Measurements from ENCODE around the gene AZU1. TPM values are rescaled to one million over a fixed set of nuclear protein-coding genes. Genes with fewer than 3 reads are reported as not detected.

The AZU1 gene
- total RNA-seq, 1 donor from 2014 or later: 2.5 TPM

DNA sequence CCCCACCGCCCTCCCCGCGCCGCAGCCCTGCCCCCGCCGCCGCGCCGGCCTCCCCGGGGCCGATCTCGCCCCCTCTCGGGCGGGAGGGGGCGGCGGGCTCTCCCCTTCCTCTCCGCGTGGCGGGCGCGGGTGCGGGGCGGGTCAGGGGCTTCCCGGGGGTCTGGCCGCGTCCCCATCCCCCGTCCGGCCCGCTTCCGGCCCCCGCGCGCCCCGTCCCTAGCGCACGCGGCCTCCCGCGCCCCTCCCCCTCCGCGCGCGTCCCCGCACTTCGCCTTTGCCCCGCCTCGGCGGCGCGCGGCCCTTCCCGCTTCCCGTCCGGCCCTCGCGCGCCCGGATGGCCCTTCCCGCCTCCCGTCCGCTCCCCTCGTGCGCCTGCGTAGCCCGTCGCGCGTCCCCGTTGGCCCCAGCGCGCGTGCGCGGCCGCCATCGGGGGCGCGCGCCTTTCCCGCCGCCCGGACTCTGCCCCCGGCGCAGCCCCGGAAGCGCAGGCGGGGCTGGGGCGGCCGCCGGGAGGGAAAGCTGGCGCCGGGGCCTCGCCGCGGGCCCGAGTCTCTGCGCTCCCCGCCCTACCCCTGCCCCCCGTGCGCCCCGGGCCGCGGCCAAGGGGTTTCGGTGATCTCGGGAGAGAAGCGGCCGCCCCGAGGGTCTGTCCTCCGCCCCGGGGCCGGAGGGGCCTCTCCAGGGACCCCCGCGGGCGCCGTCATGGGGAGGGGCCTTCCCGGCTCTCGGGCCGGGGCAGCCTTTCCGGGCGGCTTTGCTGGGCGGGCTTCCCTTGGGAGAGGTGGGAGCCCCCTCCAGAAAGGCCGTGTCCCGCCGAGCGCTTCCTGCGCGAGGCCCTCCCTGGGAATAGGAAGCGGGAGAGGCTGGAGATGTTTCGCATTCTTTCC lies 29.9 kb upstream of the AZU1 start:
- peak; percentile 97 for DNase-seq

- DNase-seq: no peak
These were observed 29.1 kb upstream of the AZU1 start for GRCh38 chr19:798415-799075.

- peak; percentile 61 for DNase-seq
These were observed 28.4 kb upstream of the AZU1 start for GRCh38 chr19:799076-799881.

- DNase-seq: no peak
These were observed 27.1 kb upstream of the AZU1 start for GRCh38 chr19:800360-801029.

DNA sequence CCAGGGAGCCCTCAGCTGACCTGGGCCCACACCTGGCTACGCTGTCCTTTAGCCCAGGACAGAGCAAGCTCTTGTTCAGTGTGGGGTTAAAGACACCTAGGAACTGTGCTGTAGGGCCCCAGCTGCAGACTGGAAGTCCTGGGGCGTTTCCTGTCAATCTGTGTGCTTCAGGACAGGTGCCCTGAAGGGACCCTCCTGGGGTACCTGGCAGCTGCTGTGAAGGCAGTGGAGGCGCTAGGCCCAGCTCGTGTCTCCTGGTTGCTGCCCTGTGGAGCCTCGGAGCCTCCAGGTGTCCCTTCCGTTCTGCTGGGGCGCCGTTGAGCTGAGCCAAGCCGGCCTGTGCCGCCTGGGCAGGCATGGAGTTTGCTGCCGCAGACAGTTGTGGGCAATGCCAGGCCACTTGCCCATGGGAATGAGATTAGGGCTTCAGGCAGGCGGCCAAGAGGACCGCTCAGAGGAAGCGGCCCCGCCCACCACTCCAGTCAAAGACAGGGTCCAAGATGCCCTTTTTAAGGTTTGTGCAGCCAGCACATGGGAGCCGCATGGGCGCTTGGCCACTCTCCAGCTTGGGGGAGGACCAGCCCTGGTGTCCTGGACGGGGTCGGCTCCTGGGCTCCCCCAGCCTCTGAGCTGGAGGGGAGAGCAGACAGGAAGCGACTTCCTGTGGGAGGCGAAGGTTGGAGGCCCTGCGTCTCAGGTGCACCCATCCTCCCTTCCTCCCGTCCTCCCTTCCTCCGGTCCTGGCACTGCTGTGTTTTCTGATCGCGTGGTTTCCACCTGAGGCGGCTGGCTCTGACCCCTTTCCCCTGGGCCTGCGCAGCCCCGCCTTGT lies 26.4 kb upstream of the AZU1 start:
- DNase-seq: peak; percentile 80

- DNase-seq: peak; percentile 79
These were observed 25.7 kb upstream of the AZU1 start for GRCh38 chr19:801861-802497.

GRCh38 chr19:802498-803098 lies 25.0 kb upstream of the AZU1 start:
- DNase-seq: peak; percentile 80

GRCh38 chr19:803099-803561 lies 24.5 kb upstream of the AZU1 start:
- no peak for DNase-seq

GRCh38 chr19:803686-804418 lies 23.8 kb upstream of the AZU1 start:
- no peak for DNase-seq

- no peak for DNase-seq
These were observed 23.0 kb upstream of the AZU1 start for GRCh38 chr19:804419-805165.

DNA sequence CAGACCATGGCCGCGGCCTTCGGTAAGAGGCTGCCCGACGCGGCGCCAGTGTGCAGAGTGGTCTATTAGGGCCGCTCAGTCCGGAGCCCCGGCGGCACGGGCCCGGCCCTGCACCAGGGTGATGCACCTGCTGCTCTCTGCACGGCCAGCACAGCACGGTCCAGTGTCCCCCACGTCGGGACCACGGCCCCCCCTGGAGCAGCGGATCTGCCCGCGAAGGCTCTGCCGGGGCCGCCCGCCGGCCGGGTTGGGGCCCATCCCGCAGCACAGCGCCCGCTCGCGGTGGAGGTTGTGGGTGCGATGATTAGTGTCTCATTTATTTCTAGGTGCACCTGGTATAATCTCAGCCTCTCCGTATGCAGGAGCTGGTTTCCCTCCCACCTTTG lies 22.5 kb upstream of the AZU1 start:
- no peak for DNase-seq

DNA sequence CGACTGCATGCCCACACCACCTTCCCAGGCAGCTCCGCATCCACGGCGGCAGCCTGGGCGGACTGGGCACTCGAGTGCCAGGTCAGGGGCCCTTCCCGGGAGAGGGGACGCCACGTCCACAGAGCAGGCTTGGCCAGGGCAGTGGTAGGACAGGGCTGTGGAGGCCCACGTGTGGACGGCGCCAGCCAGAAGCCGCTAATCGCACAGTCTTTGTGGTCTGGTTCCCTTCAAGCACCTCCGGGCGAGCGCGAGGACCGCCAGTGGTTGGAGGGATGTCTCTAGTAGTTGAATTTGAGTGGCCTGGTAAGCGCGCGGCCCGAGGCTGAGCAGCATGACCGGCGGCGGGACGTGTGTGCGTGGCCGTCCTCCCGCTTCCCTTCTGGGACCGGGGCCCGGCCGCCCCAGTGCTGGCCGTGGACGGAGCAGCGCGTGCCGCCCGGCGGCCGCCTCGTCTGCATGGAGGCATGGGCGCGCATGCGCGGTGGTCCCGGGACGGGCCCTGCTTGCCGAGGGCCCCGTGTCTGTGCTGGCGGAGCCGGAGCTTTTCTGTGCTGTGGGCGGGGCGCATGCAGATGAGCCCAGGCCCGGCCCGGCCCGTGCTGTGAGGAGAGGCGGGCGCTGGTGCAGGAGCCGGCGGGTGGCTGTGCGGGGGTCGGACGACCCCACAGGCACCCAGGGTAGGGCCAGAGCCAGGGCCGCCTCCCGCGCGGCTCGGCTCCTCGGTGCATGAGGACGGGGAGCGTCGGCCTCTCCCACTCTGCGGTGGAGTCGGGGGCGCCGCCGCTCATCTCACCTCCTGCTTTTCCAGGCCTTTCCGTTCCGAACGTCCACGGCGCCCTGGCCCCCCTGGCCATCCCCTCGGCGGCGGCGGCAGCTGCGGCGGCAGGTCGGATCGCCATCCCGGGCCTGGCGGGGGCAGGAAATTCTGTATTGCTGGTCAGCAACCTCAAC lies 21.8 kb upstream of the AZU1 start:
- DNase-seq: no peak

- no peak for DNase-seq
These were observed 20.7 kb upstream of the AZU1 start for GRCh38 chr19:806815-807421.

DNA sequence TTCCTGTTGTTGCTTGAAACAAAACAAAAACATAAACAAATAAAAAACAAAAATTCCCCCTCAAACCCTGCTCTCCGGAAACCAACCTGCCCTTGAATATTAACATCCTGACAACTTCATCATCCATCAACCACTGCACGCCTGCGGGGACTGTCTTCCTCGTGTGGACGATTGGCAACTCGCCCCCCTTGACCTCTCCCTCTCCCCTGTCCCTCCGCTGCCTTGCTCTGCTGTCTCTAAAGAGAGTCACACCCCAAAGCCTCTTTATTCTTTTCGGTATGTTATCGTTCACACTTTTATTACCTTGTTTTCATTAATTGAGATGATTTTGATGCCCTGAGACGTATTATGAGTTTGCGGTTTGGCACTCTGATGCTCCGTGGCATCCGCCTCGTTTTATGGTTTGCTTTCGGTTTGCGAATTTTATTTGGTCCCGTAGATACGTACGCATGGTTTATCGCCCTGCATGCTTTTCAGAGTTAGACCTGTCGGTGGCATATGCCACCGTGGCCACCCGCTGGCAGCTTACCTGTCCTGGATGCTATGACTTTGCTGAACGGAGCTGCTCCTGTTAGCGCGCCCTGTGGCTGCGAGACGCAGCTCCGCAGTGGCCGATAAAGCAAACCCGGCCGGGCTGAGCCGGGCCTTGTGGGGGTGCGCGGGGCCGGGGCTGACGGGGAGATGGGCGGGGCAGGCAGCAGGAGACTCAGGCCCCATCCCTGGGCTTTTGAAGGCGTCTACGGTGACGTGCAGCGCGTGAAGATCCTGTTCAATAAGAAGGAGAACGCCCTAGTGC lies 19.8 kb upstream of the AZU1 start:
- DNase-seq: no peak

DNA sequence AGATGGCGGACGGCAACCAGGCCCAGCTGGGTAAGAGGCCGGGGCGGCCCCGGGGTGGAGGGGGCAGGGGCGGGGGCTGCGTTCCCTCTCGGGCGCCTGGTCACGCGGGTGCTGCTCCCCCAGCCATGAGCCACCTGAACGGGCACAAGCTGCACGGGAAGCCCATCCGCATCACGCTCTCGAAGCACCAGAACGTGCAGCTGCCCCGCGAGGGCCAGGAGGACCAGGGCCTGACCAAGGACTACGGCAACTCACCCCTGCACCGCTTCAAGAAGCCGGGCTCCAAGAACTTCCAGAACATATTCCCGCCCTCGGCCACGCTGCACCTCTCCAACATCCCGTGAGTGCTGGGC lies 19.2 kb upstream of the AZU1 start:
- DNase-seq: no peak

DNA sequence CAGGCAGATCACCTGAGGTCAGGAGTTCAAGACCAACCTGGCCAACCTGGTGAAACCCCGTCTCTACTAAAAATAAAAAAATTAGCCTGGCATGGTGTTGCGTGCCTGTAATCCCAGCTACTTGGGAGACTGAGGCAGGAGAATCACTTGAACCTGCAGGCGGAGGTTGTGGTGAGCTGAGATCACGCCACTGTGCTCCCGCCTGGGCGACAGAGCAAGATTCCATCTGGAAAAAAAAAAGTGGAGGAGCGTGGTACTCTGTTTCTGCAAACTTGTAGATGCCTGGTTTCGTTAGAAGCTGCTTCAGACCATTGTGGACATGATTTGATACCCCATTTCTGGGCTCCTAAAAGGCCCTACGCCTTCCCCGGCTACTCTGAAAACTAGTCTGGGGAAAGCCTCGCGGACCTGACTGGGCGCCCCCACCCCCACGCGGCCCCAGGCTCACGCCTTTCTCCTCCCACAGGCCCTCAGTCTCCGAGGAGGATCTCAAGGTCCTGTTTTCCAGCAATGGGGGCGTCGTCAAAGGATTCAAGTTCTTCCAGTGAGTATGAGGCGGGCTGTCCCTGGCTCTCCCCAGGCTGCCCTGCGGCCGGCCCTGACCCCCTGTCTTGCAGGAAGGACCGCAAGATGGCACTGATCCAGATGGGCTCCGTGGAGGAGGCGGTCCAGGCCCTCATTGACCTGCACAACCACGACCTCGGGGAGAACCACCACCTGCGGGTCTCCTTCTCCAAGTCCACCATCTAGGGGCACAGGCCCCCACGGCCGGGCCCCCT lies 17.4 kb upstream of the AZU1 start:
- DNase-seq: no peak
